Gastroesophageal sphincter (tissue), 3 donors: ENCODE measurements around the gene PGBD5.

ENCODE experiments used
- CTCF ChIP-seq, 4 experiments: fragments of 200-600 bp in 2 of 4; fragments of 450-650 bp in 2 of 4; sonication (generic) in 1 of 4; IDR thresholded peaks; one replicate each; pipeline ENCODE4 v1.5.1; 2017 to 2019; ENCODE audit warnings: antibody characterized with exemption in 4 of 4, mild to moderate bottlenecking in 2 of 4, moderate library complexity in 2 of 4
- POLR2AphosphoS5 ChIP-seq: sonication (generic); formaldehyde crosslinking; IDR thresholded peaks from one replicate; pipeline ENCODE4 v1.6.1; 2017; ENCODE audit warnings: antibody characterized with exemption

- TF ChIP-seq CTCF (IDR thresholded peaks at IDR 0.05): no peak
- TF ChIP-seq POLR2AphosphoS5: no peak
Observed at GRCh38 chr1:230322967-230323547, 103.1 kb downstream of the PGBD5 start.
